Measurements from ENCODE around the gene ADPRS.

The ADPRS gene

DNA sequence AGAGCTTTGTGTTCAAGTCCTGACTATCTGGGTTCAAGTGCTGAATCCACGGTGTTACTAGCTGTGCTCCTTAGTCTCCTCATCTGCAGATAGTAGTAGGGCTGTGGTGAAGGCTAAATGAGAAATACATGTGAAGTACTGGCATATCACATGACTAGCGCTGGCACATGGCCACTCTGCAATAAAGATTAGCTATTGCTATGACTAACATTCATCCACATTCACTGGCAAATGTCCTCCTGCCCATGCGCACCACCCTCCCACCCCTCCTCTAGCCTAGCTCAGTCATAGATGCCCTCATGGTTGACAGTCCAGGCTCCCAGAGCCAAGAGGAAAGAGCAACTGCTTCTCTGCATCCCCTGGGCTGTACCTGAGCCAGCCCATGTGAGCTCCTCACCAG is 44.8 kb downstream of the ADPRS start:
- no peak for DNase-seq (ENCODE audit: low read depth)

DNA sequence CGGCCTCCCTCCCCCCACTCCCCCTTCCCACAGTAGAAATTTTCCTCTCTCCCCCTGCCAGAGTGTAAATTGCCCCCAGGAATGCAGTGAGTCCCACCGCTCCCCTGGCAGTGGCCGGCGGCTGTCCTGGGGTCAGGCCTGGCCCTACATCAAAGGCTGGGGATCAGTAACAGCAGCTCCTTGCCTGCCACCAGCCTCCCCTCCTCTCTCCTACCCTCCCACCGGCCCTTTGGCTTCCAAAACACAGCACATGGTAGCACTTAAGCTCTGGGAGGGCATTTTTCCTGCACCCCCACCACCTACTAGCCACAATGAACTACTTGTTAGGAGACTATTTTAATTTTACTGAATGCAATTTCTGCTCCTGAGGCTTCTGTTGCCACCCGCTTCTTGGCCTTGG is 45.3 kb downstream of the ADPRS start:
- no peak for DNase-seq (ENCODE audit: low read depth)

DNA sequence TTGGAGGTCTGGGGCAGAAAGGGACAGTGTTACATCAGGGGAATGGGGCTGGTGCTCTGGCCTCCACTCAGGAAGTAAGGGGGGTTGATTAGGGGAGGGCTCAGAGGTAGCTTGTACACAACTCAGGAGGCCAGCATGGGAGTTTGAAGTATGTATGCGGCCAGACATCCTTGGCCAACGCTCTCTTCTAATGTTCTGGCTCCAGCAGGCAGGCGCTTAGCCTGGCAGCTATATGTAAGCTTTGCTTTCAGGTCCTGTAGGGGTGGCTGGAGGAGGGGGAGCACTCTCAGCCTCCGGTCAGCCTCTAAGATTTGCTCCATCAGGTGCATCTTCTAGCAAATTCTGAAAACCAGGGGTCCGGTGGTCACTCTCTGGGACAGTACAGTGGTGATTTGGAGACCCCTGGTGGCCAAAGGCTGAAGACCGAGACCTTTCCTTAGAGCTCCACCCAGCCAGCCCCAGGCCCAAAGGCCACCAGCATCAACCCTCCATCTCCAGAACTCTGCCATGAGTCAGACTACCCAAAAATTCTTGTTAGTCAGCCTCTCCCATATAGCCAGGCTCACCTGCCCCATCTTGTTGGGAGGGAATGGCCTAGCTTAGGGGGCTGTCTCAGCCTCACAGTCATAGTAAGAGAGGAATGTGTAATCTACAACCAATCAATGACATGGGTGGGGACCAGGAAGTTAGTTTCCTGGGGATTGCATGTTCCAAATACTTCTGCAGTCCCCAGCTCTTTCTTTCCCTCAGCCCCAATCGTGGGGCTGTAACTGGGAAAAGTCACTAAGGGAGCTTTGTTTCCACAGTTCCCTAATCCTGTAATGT is 46.0 kb downstream of the ADPRS start:
- DNase-seq (ENCODE audit: low read depth): no peak

DNA sequence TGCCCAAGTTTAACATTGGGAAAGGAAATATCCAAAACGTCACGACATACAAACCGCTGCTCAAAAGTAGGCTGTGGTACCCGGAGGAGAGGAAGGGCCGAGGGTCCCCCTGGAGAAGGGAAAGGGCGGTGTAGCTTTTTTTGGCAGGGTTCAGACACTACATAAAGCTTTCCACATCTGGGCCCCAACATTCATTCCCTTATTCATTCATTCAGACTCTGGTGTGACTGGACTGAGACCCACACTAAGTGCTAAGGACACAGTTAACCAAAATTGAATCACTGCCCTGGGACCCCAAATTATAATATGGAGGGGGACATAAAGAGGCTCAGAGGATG is 46.6 kb downstream of the ADPRS start:
- DNase-seq (ENCODE audit: low read depth): no peak

DNA sequence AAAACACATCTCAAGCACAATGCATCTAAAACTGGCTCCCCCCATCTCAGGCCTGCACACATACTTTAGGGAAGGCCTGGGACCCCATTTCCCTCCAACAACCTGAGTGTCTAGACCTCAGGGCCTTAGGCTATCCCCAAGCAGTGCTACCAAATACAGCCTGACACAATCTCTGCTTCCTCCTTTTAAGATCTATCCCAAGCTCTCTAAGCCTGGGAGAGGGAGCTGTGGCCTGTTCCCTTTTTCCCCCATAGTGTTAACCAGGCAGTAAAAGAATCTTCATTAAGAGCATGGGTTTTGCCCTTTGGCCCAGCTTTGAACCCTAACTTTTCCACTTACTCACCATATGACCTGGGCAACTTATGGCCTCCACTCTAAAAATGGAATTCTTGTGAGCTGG is 47.1 kb downstream of the ADPRS start:
- no peak for DNase-seq (ENCODE audit: low read depth)

DNA sequence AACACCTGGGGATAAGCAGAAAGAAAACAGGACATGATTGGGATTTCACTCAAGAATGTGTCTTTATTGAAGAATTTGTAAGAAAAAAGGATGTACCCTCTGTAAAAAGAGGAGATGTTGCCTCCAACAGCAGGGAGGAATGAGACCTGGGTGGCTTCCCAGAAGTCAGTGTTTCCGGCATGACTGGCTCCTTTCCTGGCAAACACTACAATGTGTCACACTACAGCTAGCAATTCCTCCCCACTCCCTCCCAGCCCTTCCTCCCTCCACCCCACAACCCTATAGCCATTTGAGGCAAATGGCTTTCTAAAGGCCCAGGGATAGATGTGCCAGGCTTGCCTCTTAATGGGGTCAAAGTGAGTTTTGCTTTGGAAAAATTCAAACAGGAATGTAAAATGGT is 47.8 kb downstream of the ADPRS start:
- DNase-seq (ENCODE audit: low read depth): no peak

DNA sequence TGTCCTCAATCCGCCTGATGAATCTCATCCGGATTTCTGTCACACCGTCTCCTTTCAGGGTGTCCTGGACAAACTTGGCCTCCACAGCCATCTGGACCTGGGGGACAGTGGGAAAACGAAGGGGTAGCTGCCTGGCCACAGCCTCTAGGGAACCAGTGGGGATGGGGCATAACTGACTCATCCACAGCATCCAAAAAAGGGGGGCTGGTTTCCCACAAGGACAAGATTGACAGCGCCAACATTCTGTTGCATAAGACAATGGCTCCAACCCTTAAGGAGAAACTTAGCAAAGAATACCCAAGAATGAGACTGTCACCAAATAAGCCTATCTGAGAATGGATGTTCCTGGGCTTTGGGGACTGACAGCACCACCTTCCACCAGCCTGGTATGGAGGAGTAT is 48.5 kb downstream of the ADPRS start:
- DNase-seq (ENCODE audit: low read depth): no peak

DNA sequence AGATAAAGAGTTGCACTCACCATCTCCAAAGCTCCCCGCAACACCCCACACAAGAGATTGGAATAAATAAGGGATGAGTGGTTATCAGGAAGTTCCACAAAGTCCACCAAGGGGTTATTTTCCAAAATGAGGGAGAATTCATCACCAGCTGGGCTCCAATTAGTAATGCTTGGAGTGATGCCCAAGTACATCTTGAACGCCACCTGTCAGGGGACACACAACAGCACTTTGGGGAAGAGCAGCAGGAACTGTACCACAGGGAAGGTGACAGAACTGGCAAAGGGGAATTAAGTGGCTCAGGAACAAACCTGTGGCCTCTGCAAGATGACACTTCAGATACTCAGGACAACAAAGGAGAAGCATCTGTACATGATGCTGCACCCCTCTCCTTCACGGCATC is 49.1 kb downstream of the ADPRS start:
- DNase-seq (ENCODE audit: low read depth): no peak

DNA sequence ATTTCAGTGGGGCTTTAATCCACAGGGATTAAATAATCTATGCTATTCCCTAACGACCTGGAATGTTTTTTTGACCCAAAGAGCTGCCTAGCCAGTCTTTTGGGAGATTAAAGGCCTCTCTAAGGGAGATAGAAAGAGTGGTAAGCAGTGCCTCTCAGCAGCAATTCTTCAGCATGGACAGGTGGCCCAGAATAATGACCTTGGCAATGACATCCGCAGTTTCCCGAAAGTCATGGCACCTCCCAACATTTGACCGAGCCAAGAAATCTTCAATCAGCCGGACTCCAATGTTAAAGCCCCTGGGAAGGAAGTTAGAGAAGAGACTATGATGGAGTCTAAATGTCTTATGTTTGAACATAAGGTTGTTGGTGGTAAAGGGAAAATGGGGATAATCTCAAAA is 50.8 kb downstream of the ADPRS start:
- no peak for DNase-seq (ENCODE audit: low read depth)

DNA sequence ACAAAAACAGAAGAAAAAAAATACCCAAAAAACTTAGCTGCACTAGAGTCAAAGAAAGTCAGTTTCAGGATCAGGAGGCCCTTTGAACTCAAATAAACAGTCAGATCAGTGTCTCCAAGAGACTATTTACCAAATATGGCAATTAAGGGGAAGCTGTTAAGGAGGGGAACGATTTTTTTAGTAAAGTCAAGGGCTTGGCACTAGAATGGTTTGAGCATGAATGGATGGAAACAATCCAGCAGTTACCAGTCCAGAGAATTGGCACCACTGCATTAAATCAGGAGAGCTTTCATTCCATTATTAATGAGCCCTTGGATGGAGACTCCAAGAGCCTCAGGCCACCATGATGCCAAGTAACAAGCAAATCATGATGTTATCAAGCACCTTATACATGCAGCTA is 53.4 kb downstream of the ADPRS start:
- no peak for DNase-seq (ENCODE audit: low read depth)

DNA sequence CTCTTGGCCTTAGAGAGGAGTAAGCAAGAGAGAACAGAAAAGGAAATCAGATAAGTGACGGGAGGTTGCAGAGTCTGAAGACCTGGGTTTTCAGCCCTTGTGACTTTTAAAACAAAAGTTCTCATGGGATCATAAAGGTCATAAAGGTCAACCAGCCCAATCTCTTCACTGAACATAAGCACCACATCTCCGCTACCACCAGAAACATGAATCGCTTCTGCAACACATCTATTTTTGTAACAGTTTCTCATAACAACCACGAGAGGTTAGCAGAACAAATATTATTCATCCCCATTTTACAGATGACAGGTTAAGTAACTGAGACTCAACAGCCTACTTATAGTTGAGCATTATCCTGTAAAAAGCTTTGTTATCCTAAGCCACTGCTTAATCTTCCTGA is 54.7 kb downstream of the ADPRS start:
- DNase-seq (ENCODE audit: low read depth): no peak

Data from activated T-helper 1 cell treated with Interleukin-2 at 50 U/mL for 16 hours (primary cell).